Measurements from ENCODE around the gene SF1. TPM values are rescaled to one million over a fixed set of nuclear protein-coding genes. Genes with fewer than 3 reads are reported as not detected.

Gene SF1
- total and polyA plus RNA-seq, 2 donors (not counting 3 experiments of a cell fraction or from before 2014, with no cell fraction given): 95.0 to 342 TPM

- Histone ChIP-seq H3K27me3 (ENCODE audit: control insufficient read depth in 2 of 2, insufficient read depth in 2 of 2, low read length in 2 of 2) (peaks cover 16 to 17% of the 10 kb centered on the region in 2 experiments), H3K27ac (ENCODE audit: insufficient read depth, low read depth, low read length) (no peak overlapping the region), H3K4me1 (ENCODE audit: control insufficient read depth, extremely low read depth, insufficient read depth, low read length) (no peaks in the 10 kb centered on the region), H3K4me2 (ENCODE audit: insufficient read depth, low read length) (no peak overlapping the region), H3K79me2 (ENCODE audit: control insufficient read depth, insufficient read depth, low read length) (no peaks in the 10 kb centered on the region), H3K9me1 (replicated peaks; ENCODE audit: control insufficient read depth, extremely low read depth, insufficient read depth, low read length) (no peaks in the 10 kb centered on the region), H4K20me1 (replicated peaks; ENCODE audit: control insufficient read depth, extremely low read depth, insufficient read depth, low read length) (no peaks in the 10 kb centered on the region), H3K36me3 (ENCODE audit: control insufficient read depth in 2 of 2, extremely low read depth in 1 of 2, insufficient read depth in 2 of 2, low read length in 2 of 2) (no peaks in the 10 kb centered on the region), H3K9me3 (replicated peaks; ENCODE audit: control insufficient read depth, insufficient read depth, low read length) (no peaks in the 10 kb centered on the region), H3K9ac (replicated peaks; ENCODE audit: extremely low read depth, insufficient read depth, low read length) (no peak overlapping the region), H2AFZ (ENCODE audit: low read depth, low read length) (no peak overlapping the region), H3K4me3 (replicated peaks in 1 of 3; ENCODE audit: insufficient read depth in 1 of 3, low read depth in 1 of 3, low read length in 3 of 3) (no peak overlapping the region)
- BruUV-seq (replicated peaks): no TSS peak
- no peak for FAIRE-seq
- dilution Hi-C loops (cut with MboI; ENCODE audit: extremely low pct_ligation_motif_present, low sequenced_read_pairs): no loop called here
- no peak for DNase-seq (ENCODE audit: low read depth, low spot score)
- CTCF ChIA-PET: interaction anchor here (1.2 to 2.1 kb wide), 3 partner anchors 20 to 34 kb away, joined by 3 to 19 read pairs (median 5); no protein-coding TSS in a partner anchor
- intact Hi-C loops (cut with micrococcal nuclease): loop anchor here (1.0 kb wide), 2 partner anchors 34 to 273 kb away; no protein-coding TSS in a partner anchor
- POLR2A ChIA-PET: no interaction called here
- TF ChIP-seq POLR2AphosphoS5 (IDR thresholded peaks at IDR 0.05; ENCODE audit: insufficient read depth, low read depth, low read length) (no peak), CTCF (IDR thresholded peaks at IDR 0.05; ENCODE audit: extremely low read depth in 1 of 2, insufficient read depth in 1 of 2, low read depth in 1 of 2, low read length in 2 of 2) (no peak), EZH2 (IDR thresholded peaks at IDR 0.05; ENCODE audit: borderline replicate concordance, low read depth, low read length, severe bottlenecking) (peak; percentile 45), MAX (IDR thresholded peaks at IDR 0.05; ENCODE audit: insufficient read depth, insufficient read length) (no peak), FOS (IDR thresholded peaks at IDR 0.05; ENCODE audit: borderline replicate concordance, insufficient read depth, low read length) (no peak), JUN (IDR thresholded peaks at IDR 0.05; ENCODE audit: borderline replicate concordance, insufficient read depth, insufficient read length, low read depth) (no peak), MYC (IDR thresholded peaks at IDR 0.05; ENCODE audit: low read depth, low read length) (no peak), POLR2A (IDR thresholded peaks at IDR 0.05; ENCODE audit: low read depth, low read length) (no peak), GATA2 (IDR thresholded peaks at IDR 0.05; ENCODE audit: insufficient read depth, insufficient read length, low read depth, low read length) (no peak)
Observed at GRCh38 chr11:64722141-64723065, 55.9 kb downstream of the SF1 start.

Measured in endothelial cell of umbilical vein (primary cell).